Measurements from ENCODE around the gene PXDC1.
"Not testable (repeated sequence)": the region's sequence is repeated elsewhere in the genome, so short reads cannot be mapped to it uniquely, and the experiment has no call there.

Gene PXDC1

DNA sequence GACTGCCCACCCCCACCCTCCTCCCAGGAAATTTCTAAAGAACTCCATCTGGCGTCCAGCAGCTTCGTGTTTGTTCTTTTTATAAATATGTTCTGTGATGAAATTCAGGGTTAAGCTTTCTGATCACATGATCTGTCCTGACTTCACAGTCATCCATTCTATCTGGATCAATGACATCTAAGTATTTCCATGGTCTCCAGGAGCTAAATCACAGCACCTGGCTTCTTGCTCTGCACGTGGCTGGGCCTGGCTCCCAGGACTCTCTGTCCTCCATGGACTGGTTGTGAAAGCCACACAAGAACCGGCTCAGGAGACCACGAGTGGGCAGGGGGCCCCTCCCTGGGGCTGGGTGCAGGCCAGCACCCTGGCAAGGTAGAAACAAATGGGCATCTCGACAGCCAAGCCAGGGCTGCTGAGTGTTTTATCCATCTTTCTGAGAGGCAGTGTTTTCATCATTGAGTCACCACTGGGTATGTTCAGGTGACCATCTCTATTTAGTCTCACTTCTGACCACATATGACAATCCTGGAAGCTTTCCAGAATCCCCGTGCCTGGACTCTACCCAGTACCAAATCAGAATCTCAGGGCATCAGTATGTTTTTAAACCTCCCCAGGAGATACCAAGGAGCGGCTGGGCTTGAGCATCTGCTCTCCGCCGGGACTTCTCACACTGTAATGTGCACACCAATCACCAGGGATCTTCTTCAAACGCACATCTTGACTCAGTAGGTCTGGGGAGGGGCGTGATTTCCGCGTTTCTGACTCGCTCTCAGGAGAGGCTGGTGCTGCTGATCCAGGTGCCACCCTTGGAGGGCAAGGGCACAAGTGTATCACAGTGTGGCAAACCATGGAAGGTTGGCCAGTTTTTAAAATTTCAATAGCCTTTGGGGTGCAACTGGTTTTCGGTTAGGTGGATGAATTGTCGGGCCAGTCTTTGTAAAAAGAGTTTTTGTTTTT lies 31.6 kb upstream of the PXDC1 start:
- DNase-seq = no peak

DNA sequence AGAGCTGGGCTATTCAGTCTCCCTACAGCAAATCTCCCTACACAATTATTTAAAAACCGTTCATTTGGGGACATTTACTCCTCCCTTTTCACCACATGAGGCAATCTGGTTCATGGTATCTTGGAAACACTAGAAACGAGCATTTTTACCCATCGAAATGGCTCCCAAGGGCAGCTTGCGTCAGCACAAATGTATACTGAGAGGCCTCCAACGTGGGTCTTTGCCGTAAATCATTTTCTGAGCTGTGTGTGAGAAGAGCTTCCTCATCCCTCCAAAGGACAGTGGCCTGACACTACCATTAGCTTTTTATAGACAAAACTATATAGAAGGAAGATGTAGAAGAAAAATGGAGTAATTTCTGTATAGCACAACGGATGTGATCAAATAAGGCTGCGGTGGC lies 30.0 kb upstream of the PXDC1 start:
- DNase-seq = no peak

DNA sequence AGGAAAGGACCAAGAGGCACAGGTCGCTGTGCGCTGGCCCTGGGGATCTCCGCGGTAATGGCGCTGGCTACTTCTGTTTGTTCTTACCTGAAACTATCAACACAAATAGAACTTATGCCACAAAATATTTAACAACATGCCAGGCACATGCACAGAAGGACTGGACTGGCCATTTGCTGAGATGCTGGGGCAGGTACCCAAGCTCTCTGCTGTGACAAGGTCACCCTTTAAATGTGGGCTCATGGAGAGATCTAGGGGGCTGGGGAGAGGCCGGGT lies 28.0 kb upstream of the PXDC1 start:
- no peak for DNase-seq

DNA sequence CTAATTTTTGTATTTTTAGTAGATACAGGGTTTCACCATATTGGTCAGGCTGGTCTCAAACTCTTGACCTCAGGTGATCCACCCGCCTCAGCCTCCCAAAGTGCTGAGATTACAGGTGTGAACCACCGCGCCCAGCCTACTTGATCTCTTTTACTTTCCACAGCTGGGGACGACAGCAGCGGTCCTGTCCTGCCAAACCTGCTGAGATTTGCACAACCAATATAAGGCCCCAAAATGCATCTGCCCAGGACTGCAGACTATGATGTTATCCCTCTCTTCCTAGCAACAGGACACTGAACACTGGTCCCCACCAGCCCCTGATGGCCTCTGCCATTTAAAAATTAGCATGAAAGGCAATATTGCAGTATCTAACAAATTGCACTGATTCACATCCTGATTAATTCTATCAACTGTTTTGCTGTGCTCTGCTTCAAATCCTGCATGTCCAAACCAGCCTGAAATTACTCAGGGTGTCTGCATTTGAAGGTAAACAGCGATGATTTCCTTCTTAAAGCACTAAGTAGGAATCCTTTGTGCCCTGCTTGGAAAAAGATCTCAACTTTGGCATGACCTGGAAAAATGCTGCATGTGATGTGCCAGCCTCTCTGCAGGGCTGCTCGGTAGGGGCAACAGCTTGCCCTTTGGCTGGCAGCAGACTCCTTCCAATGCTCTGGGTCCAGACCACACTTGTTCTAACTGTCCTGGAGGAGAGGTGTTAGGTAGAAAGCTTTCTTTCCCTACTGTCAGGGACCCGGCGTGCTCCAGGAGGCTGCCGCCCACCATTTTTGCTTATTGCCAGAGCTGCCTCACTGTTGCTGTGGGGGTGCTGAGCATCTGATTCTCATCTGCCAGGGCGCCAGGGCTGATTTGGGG lies 27.4 kb upstream of the PXDC1 start:
- DNase-seq = no peak

DNA sequence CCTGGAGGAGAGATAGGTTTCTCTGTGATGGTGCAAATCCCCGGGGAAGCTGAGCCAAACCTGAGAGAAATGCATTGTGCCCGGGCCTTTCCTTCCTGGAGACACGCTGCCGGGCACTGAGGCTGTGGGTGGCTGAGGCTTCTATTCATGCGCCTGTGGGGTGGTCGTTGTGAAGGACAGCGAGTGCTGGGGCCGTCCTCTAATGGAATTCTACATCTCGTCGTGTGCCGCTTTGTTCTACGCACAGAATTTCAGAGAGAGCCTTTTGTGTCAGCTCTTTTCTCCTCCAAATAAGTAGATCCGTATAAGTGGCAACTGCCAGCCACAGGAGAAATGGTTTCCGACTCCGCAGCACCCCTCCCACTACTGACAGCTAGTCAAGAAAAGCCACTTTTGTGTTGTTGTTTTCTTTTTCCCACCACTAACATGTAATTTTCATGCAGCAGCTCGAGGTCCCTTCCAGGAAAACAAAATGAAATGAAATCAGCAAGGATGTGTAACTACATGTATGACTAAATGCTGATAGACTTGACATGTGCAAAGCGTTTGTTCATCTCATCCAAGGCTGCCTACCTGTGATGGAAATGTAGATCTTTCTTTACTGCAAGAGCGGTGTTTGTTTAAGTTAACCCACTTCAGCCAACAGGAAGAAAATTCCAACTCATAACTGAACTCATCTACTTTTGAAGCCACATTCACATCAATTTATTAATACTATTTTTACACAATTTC lies 26.4 kb upstream of the PXDC1 start:
- peak; percentile 47 for DNase-seq

DNA sequence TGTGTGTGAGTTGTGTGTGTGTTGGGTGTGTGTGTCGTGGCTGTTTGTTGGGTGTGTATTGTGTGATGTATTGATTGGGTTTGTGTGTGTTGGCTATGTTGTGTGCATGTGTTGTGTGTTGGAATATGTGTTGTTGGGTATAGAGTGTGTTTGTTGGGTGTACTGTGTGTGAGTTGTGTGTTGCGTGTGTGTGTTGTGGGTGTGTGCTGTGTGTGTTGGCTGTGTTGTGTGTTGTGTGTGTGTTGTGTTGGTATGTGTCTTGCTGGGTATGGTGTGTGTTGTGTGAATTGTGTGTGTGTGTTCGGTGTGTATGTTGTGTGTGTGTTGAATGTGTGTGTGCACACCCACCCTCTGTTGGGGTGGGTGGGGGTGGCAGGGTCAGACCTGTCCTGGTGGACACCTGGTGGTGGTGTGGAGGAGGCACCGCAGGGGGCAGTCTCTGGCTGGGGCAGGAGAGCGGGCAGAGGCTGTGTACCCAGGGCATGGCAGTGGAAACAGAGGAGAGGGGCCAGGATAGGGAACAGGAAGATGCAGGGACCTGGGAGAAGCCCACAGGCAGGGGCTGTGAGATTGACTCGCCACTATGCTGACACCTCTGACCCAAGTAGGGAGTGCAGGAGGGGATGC lies 25.5 kb upstream of the PXDC1 start:
- DNase-seq = no peak

GRCh38 chr6:3775847-3776246 lies 24.3 kb upstream of the PXDC1 start:
- no peak for DNase-seq

DNA sequence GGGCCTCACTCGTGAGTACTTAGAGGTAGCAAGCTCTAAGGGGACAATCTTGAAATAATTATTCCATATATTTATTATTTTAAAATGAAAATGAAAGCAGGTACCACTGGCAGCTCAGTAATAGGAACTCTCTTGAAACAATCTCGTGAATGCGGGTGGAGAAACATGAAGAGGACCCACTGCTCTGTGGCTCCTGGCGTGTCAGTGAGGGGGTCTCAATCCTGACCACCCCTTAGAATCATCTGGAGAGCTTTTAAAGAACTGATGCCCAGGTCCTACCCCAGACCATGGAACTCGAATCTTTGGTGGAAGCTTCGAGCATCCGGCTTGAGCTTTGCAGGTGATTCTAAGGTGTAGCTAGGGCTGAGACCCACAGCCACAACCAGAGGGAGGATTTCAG lies 23.9 kb upstream of the PXDC1 start:
- DNase-seq = no peak

DNA sequence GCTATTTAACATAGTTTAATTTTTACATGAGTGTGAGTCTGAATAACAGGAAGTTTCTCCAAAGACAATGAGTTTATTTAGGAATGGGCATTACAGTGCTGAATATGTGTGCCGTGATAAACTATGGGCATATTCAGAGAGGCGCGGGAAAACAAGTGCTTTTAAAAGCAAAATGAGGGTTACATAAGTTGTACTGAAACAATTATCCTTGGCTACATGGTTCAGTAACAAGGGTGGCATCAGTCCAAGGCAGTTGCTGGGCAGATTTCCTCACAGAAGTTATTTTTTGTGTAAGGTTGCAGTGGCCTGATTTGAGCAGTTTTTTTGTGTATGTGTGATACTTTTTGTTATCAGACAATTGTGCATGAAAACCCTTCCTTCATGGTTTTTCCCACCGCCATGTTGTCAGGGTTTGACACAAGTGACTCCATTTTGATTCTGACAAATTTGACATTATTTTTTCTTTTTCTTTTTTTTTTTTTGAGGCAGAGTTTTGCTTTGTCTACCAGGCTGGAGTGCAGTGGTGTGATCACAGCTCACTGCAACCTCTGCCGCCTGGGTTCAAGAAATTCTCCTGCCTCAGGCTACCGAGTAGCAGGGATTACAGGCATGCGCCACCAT lies 22.3 kb upstream of the PXDC1 start:
- no peak for DNase-seq

DNA sequence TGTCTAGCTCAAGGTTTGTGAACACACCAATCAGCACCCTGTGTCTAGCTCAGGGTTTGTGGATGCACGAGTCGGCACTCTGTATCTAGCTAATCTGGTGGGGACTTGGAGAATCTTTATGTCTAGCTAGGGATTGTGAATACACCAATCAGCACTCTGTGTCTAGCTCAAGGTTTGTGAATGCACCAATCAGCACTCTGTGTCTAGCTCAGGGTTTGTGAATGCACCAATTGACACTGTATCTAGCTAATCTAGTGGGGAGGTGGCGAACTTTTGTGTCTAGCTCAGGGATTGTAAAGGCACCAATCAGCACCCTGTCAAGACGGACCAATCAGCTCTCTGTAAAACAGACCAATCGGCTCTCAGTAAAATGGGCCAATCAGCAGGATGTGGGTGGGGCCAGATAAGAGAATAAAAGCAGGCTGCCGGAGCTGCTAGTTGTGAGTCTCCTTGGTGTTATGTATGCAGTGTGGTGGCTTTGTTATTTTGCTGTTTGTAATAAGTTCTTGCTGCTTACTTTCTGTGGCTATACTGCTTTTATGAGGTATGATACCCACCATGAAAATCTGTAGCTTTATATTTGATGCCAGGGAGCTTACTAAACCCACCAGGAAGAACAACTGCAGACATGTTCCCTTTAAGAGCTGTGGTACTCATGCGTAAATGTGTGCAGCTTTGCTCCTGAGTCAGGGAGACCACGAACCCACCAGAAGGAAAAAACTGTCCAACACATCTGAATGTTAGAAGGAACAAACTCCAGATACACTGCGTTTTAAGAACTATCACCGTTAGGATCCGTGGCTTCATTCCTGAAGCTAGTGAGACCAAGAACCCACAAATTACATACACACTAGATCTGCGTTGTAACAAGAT lies 20.9 kb upstream of the PXDC1 start:
- not testable (repeated sequence) for DNase-seq

GRCh38 chr6:3771407-3772011 lies 20.0 kb upstream of the PXDC1 start:
- DNase-seq = no peak

DNA sequence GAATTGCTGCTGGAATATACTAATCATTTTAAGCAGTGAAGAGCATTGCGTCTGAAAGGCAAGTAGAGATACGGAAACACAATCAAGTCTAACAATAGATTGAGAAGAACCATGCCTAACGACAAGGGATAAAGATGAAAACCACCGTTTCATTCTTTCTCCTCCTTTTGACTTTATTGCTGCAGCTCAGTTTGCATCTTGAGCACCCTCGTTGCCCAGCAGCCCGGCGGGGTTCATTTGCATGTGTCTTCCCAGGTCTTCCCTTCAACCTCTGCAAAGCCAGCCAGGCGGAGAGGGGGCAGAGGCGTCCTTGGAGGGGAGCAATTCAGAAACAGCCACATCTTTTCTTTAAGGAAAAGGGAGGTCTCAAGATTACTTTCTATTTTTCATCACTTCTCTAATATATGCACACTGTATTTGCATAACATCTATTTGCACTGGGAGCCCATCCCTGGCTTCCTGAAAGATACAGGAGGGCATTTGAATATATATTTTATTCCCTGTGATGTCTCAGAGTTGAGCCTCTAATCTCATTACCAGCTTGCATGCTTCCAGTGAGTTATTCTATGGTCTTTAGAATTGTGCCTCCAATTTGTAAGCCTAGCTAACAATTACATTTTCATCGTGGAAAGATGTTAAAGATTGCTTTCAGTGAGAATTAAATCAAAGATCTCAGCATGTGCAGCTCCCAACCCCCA lies 18.7 kb upstream of the PXDC1 start:
- no peak for DNase-seq

- DNase-seq = peak; percentile 39
These were observed 18.1 kb upstream of the PXDC1 start for GRCh38 chr6:3769610-3770009.

- DNase-seq = no peak
These were observed 17.0 kb upstream of the PXDC1 start for GRCh38 chr6:3768502-3768901.

DNA sequence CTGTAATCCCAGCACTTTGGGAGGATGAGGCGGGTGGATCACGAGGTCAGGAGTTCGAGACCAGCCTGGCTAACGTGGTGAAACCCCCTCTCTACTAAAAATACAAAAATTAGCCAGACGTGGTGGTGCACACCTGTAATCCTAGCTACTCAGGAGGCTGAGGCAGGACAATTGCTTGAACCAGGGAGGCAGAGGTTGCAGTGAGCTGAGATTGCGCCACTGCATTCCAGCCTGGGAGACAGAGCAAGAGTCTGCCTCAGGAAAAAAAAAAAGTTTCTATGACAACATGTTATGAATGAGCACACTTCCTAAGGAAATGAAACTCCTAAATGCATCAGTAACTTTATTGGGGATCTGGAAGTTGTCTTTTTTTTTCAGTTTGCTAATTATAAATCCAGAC lies 16.0 kb upstream of the PXDC1 start:
- not testable (repeated sequence) for DNase-seq

GRCh38 chr6:3766214-3766613 lies 14.7 kb upstream of the PXDC1 start:
- no peak for DNase-seq

DNA sequence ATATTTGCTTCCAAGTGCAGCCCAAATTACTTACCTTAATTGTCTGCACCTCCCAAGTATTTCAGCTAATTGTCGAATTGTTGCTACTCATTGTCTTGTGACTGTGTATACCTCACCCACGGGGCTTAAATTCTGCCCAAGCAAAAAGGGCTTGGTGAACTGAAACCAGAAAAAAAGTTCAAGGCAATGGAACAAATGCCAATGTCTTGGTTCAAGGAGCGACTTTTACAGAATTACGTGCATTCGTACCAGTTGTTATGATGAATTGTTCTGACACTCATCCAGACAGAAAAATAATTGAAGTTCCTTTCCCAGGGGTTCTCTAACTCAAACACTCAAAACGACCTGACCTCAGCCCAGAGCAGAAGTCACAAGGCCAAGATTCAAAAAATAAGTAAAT lies 13.9 kb upstream of the PXDC1 start:
- DNase-seq = no peak

DNA sequence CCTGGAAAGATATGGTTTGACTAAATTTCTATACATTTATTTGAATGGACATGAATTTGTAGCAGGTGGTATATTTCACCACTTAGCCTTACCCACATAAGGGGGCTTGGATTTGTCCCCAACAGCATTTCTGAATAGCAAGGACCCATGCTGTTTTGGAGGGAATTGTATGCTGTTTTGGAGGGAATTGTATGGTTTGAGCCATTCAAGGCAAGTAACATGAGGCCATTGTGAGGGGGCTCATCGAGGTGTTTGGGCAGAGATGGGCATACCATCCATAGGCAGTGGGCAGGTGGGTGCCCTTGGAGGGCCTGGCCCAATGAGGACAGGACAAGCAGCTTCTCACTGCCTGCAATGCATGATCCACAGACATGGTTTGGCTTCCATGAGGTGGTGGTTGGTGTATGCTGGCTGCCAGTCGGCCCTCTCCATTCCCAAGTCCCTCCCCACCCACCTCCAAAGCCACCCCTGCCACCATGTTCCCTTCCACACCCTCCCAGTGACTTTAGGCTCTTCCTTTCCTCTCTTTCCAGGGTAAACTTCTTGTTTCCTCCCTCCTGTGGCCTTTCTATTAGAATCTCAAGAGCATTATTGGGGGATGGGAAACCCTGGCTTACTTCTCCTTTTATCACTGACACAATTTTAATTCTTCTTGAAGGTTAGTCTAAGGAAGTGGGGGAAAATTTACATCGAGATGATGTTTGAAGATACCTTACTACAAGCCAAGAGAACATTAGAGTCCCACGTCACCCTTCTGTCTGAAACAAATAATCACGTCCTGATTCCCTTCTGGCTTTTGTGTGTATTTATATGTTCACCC lies 13.2 kb upstream of the PXDC1 start:
- DNase-seq = no peak

- DNase-seq = no peak
These were observed 11.3 kb upstream of the PXDC1 start for GRCh38 chr6:3762852-3763251.

Data from activated CD4-positive, alpha-beta T cell treated with anti-CD3 and anti-CD28 coated beads, Interleukin-10, Interleukin-2, amounts not matched to agents 100 ng/mL and 50 ng/mL, durations not matched to agents 16 hours and 8 hours (primary cell).